ENCODE results near the gene RSU1.

Gene RSU1

GRCh38 chr10:16662923-16663322 lies 154.3 kb downstream of the RSU1 start:
- DNase-seq: no peak

DNA sequence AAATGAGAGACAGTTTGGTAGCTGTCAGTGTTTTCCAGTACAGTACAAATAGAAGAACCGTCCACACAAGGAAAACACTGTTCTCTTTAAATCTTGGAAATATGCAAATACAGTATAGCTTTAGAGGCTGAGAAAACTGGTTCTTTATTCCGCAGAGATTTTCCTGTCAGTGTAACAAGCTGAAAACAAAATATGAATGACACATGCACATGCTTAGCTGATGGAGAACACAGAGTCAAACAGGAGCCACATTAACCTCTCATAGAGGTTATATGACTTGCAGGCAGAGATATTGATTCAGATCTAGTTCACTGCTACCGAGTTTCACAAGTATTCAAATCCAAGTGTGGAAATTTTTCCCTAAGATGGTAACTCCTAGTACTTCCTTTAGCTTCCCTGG lies 160.3 kb downstream of the RSU1 start:
- DNase-seq: no peak

DNA sequence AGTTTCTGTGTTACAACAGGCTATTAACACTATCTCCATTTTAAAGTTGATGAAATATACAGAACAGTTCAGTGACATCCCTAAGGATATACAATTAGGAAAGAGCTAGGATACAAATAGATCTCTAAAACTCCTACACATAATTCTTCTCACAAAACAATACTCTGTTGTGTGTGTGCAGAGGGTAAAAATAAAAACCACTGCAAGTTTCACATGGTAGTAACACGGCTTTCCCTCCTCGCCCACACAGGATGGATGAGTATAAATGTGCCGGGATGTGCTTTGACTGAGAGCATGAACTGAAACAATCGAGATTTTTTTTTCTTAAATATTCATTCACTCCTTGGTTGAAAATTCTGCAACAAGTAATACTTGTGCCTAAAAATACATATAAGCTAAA lies 164.0 kb downstream of the RSU1 start:
- DNase-seq: no peak

DNA sequence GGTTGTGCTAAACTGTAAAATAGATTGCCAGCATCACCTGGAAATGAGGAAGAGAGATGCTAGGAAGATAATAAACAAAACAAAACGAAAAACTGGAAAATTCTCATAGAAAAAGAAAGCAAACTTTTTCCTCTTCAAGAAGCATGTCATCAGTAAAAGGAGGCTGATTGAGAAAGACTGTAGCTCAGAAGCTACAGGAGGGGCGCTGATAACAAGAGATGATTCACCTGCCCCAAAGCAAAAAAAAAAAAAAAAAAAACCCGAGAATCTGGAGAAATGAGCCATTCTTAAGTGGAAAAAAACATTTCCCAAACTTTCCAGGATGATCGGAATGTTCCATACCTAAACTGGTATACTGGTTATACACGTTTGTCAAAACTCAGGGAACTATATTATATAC lies 165.1 kb downstream of the RSU1 start:
- no peak for DNase-seq

- DNase-seq: no peak
Measured at GRCh38 chr10:16649757-16650156, 167.5 kb downstream of the RSU1 start.

GRCh38 chr10:16648366-16648765 lies 168.9 kb downstream of the RSU1 start:
- DNase-seq: no peak

- DNase-seq: no peak
Measured at GRCh38 chr10:16646181-16647059, 170.8 kb downstream of the RSU1 start.

GRCh38 chr10:16644146-16644545 lies 173.1 kb downstream of the RSU1 start:
- peak in 1 of 4 experiments; percentile 6 for DNase-seq

- DNase-seq: no peak
Measured at GRCh38 chr10:16643502-16643901, 173.7 kb downstream of the RSU1 start.

DNA sequence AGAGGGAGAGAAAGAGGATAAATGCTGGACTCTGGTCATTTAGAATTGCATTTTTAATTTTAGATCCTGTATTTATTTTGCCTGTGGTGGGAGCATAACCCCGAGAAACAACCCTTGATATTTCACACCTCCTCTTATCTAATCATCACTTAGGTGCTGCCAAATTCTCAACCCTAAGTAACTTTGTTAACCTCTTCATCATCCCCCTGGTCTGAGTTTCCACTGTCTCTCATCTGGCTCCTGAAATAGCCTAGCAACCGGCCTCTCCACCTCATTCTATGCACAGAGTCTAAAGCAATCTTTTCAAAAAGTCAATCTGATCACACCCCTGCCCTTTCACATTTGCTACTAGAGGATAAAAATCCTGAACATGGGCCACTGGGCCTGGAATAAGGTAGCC lies 177.1 kb downstream of the RSU1 start:
- DNase-seq: no peak

GRCh38 chr10:16639471-16639870 lies 177.8 kb downstream of the RSU1 start:
- DNase-seq: no peak

DNA sequence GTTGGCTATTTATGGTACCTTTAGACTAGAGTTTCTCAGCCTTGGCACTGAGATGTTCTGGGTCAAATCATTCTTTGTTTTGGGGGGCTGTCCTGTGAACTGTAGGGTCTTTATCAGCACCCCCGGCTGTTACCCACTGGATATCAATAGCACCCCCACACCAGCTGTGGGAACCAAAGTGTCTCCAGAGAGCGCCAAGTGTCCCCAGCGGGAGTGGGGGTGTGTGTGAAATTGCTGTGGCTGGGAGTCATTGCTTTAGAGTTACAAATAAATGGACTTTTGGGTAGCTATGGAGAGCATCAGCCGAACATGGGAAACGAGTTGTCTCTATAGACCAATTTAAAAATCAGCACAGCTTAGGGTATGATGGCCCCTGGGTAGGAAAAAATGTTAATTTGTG lies 184.2 kb downstream of the RSU1 start:
- DNase-seq: no peak

GRCh38 chr10:16626697-16627096 lies 190.5 kb downstream of the RSU1 start:
- DNase-seq: no peak

GRCh38 chr10:16612981-16613355 lies 204.3 kb downstream of the RSU1 start:
- no peak for DNase-seq

- peak; percentile 14 to 56 (median 31) for DNase-seq
Measured at GRCh38 chr10:16612115-16612980, 204.9 kb downstream of the RSU1 start.

- no peak for DNase-seq
Measured at GRCh38 chr10:16611037-16611436, 206.2 kb downstream of the RSU1 start.

DNA sequence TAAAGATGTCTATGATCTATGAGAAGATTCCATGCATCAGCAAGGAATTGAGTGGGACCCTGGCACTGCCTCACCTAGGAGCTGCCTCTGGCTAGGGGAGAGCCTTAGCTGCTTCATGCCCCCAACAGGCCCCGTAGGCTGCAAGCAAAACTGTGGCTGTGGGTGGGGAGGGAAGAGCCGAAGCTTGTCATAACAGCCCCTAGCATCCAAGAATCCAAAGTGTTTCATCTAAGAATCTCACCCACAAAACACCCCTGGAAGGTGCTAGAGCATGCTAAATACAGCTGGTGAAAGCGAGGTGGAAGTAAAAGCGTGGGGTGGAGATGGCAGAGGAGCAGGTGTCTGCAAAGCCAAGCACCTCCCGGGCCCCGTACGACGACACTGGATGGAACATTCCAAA lies 208.0 kb downstream of the RSU1 start:
- DNase-seq: no peak

- no peak for DNase-seq
Measured at GRCh38 chr10:16606923-16607322, 210.3 kb downstream of the RSU1 start.

DNA sequence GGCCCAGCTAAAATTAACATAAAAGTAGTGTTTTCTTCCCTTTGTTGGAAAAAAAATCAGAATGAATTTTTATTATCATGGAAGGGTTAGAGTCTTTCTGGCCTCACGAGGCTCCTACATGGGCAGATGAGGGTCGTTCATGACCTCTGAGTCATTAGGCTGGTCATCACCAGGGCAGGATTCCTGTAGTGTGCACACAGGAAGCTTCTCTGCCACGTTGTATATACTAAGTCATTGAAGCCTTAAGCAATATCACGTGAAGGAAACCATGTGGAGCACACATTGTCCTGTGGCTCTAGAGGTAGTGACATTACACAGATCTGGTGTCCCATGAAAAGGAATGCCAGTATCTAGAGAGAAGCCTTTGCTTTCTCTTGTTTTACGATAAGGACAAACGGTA lies 210.8 kb downstream of the RSU1 start:
- no peak for DNase-seq

GRCh38 chr10:16603308-16603707 lies 213.9 kb downstream of the RSU1 start:
- no peak for DNase-seq

- no peak for DNase-seq
Measured at GRCh38 chr10:16602104-16602775, 215.0 kb downstream of the RSU1 start.

GRCh38 chr10:16599662-16600061 lies 217.6 kb downstream of the RSU1 start:
- no peak for DNase-seq

DNA sequence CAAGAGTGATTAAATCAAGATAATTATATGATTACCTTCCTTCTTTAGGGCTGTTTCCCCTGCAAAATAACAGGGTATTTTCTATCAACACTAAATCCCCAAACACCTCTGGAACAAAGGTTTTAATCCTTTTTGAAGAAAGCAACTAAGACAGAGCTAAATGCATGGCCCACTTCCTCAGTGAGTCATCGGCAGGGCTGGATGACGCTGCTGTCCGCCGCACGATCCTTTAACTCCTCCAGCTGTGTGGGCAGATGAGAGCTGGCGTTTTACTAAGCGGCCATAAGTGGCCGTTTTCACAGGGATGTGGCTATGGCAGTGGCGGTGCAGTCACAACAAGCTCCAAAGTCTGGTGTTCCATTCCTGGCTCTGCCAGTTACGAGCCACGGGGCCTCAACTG lies 219.6 kb downstream of the RSU1 start:
- DNase-seq: peak in 3 of 4 experiments; percentile 8 to 29 (median 15)
